HG03280 (cell line): ENCODE measurements around the gene PRKCE.
"Not testable (repeated sequence)": the region's sequence is repeated elsewhere in the genome, so short reads cannot be mapped to it uniquely, and the experiment has no call there.

ENCODE experiments used
- ATAC-seq: cut with Tn5 transposase; IDR thresholded peaks from one replicate; pipeline ENCODE4 v1.9.1; 2021; ENCODE audit warnings: mild to moderate bottlenecking, moderate library complexity; ENCODE audit not compliant: unreplicated experiment

Gene PRKCE

DNA sequence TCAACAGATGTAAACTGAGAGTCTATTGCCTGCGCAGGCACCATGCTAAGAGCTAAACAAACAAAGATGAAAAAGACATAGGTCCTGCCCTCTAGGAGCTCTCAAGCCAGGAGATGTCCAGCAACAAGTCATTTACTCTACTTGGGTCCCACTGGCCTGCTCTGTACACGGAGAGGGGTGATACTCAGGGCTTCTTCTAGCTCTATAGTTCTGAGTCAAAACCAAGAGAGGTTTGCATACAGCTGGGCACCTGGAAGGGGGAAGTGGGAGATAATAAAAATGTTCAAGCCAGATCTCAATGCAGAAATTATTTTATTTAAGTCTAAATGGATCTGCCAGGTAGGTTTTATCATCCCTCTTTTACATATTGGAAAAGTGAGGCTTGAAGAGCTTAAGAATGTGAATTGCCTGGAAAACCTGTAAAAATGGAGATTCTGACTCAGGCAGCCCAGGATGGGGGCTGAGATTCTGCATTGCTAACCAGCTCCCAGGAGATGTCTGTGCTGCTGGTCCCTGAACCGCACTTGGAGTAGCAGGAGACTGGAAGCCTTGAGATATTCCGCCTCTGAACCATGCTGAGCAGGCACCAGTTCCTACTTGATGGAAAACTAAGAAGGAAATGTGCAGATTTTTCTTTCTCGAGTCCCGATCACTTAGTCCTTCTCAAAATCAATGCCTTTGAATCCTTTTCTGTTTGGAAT is 201.1 kb downstream of the PRKCE start:
- ATAC-seq: no peak

DNA sequence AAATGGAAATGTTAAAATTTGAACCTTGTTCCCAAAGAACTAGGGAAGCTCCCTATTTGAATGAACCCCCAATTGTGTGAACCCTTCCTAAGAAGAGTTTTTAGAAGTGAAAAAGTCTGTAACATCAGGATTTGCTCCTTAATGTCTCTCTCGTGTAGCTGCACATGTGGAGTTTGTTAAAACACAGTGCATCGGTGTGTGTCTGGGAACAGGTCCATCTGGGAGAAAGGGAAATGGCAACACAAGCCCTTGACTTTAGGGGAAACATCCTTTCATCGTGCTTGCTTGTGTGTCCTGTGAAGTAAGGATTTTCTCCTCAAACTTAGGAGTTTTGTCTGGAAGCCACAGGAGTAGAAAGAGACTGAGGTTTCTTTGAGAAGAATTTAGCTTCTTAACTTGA is 203.9 kb downstream of the PRKCE start:
- no peak for ATAC-seq

DNA sequence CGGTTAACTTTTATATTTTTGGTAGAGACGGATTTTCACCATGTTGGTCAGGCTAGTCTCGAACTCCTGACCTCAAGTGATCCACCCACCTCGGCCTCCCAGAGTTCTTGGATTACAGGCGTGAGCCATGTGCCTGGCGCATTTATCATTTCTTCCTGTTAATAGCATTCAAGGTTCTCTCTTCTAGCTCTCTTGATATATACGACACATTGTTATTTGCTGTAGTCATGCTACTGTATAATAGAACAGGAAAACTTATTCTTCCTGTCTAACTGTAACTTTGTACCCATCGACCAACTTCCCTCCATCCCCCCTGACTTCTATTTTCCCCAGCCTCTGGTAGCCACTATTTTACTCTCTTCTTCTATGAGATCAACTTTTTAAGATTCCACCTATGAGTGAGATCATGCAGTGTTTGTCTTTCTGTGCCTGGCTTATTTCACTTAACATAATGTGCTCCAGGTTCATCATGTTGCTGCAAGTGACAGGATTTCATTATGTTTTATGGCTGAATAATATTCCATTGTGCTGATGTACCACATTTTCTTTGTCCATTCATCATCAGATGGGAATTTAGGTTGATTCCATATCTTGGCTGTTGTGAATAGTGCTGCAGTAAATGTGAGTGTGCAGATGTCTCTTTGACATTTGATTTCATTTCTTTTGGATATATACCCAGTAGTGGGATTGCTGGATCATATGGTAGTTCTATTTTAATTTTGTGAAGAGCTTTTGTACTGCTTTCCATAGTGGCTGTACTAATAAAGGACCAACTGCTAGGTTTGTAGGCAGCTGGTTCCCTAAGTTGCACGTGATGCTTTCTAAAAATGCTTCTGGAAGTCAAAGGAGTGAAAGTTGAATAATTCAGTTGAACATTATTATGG is 205.2 kb downstream of the PRKCE start:
- ATAC-seq: no peak

DNA sequence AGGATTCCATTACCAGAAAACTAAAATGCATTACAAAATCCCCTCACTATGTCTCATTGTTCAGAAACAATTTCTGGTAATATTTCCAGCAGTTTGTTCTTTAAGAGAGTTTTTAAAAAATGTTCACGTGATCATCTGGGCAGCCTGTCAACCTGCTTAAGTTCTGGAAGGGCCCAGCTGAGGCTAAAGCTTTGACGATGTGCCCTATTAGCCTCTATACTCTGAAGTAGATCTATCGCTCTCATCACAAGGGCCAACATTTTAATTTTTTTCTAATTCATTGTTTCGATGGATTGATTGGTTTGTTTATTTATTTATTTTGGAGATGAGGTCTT is 205.8 kb downstream of the PRKCE start:
- ATAC-seq: no peak

DNA sequence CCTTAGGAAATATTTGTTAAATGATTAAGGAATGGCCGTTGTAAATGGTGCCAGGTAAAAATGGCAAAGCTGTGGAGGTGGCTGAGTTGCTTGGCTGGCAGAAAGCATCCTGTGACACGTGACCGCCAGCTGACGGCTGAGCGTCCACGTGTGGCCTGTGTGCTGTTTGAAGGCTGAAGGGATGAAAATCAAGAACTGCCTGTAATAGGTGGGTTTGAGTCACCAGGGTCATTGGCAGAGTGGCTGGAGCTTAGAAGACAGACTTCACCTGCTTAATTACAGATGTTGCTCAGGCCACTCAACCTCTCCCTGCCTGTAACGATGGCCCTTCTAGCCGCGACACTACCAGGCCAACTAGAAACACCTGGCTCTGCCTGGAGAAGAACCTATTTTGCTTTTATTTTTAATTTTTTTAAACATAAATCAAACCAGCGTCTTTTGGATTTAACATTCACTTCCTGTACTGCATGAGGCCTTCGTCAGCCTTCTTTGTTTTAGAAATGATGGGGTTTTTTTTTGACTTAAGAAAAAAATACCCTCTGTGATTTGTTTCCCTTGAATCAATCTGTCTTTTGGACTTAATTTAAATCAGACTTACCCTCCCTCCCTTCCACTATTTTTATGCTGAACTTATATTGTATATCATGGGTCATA is 206.5 kb downstream of the PRKCE start:
- ATAC-seq: no peak

DNA sequence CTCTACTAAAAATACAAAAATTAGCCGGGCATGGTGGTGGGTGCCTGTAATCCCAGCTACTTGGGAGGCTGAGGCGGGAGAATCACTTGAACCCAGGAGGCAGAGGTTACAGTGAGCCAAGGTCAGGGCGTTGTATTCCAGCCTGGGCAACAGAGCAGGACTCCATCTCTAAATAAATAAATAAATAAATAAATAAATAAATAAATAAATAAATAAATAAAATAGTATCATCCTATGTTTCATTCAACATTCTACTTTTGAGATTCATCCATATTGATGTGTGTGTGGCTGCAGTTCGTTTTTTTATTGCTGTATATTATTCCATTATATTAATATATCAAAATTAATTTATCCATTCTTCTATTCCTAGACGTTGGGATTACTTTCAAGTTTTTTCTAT is 207.4 kb downstream of the PRKCE start:
- not testable (repeated sequence) for ATAC-seq

DNA sequence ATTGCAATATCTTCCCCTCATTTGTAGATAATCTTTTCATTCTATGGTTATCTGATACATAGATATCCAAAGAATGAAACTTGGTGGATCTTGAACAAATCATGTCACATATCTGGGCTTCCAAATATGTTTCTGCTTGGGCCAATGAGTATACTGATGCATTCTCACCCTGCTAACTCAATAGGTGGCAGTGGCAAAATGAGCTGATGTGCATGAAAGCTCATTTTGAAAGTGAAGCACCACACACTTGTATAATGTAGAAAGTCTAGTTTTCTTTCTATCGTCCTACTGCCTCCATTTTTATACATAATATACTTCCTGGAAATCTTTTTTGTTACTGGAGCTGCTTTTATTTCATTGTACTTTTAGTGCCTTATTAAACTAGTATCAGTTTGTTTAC is 208.2 kb downstream of the PRKCE start:
- no peak for ATAC-seq

DNA sequence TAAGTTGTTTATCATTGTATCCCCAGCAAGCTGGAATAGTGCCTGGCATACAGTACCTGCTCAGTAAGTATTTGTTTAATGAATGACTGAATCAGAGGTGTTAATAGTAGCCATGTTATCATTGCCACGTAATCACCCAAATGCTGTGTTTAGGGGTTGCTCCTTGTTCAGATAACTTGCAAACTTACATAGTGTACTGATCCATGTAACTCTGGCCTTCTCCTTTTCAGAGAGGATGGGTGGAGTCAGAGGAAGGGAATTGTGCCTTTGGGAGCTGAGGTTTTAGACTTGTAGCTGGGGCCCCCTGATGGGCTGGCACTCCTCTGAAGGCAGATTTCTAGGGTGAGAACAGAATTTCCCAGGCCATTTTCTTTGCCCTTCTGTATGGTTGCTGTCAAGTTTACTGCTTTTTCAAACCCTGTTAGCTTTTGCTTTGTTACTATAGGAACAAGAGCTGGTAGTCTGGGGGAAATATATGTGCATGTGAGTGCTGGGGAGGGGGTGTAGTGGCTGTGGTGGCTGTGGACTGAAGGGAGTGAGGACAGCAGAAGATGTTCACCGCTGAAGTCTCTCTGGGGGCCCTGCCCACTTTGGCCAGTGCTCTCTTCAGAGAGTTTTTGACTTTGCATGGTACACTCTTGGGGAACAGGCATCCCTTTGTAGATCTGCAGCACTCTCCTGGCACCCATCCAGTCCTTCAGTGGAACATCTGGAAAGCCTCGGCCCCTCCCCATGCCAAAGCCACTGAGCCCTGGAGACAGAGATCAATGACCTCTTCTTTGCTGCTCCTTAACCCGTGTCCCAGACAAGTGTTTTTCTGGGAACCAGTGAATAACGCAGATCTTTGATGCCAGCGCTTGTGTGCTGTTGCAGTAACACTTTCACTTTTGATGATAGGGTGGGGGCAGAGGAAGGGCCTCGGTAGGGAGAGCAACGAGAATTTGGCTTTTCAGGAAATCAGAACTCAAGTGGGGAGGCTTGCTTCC is 209.0 kb downstream of the PRKCE start:
- no peak for ATAC-seq

DNA sequence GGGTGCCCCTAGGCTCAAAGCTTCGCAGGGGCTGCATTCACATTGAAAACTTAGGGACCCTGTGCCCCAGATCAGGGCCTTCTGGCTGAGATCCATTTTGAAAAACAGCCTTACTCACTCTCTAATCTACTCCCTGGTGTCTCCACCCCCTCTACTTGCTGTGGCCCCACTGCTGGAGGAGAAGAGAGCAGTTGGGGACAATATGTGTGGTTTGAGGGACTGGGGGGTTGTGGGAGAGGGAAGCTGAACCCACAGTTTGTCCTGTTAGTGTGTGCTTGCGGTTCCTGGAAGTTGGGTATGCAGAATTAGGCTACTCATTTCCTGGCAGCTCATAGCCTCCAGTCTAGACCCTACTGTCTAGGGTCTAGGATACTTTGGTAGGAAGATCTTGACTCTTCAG is 211.4 kb downstream of the PRKCE start:
- ATAC-seq: no peak

DNA sequence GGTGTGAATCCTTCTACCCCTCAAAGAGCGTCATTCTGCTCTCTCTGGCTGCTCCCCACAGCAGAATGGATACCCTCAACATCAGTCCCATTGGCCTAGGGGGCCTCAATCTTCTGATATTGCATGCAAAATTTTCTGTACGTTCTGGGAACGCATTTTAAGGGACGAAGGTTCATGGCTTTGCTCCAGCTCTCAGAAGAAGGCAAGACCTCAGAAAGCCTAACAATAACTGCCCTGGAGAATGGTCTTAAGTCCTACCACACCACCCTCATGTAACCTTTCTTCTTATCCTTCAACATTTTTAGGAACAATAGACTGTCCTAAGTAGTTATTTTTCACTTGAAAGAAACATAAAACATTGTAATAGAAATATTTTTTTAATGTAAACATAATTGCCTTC is 212.6 kb downstream of the PRKCE start:
- ATAC-seq: no peak

DNA sequence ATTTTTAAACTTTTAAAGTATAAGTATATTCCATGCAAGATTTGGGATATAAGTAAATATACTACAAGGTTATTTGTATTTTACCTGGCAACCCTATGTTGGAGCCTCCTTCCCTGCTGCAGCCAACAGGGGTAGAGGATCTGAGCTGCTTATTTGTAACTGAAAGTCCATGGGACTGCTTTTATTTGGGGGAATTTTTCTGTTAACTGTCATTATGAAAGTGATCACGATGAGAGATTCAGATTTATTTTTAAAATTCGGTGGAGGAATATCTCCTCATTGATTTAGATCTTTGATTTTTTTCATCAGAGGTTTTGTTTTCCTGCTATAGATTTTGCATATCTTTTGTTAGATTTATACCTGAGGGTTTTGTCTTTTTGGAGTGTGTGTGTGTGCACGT is 215.9 kb downstream of the PRKCE start:
- ATAC-seq: no peak

DNA sequence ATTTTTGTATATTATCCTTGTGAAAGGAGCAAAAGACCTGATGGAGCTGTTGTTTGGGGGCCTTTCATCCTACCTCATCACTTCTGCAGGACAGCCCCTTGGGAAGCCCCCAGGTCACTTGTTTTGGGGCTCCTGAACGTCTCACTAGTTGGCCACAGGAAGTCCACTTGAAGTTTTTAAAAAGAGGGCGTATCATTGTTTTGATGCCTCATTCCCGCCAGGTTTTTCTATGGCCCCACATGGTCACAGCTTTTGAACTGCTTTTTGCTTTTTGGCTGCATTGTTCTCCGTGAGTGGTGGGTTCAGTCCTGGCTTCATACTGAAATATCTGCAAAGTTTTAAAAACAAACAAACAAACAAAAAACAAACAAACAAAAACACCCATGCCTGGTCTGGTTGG is 216.3 kb downstream of the PRKCE start:
- no peak for ATAC-seq

DNA sequence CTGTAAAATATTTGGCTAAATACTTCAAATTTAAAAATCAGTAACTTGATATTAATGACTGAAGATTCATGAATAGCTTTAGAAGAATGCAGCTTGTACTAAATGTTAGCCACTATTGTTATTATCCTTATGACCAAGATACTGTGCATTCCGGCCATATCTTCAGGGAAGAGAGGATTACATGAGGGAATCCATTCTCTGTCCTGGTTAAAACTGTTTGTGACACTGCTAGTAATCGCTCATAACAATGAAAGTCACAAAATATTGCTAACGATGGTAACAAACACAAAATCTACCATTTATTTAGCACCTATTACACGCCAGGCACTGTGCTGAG is 217.7 kb downstream of the PRKCE start:
- no peak for ATAC-seq

DNA sequence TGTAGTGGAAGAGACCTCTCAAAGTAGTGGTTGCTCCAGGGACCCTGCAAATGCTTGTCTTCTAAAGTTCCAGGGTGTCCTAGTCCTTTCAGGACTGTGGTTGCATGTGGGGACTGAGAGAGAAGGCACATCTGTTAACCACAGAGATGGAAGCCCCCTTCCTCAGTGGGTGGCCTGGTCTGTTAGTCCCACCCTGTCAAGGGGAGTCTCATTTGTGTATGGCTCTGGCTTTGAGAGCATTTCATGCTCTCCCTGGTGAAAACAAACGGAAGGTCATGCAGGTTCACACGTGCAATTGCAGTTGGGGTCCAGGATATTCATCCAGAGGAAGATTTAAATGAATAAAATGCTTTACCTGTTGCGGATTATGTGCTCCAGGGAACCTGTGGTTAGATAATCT is 219.6 kb downstream of the PRKCE start:
- no peak for ATAC-seq

DNA sequence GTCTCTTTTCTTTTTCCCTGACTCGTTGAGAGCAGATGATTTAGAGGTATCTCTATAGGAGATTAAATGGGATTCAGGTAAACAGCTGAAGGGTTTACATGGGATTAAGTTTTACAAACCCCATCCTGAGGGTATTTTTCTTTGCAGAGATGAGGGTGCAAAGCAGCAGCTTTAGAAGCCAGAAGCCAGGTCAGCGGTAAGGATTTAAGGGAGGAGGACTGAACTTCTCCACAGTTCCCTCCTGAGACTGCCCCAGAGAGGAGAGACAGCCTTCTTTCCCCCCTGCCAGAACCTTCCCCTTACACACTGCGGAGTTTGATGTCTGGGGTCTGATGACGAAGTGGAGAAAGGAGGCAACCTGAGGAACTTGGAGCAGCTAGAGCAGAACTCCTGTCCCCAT is 220.1 kb downstream of the PRKCE start:
- no peak for ATAC-seq

DNA sequence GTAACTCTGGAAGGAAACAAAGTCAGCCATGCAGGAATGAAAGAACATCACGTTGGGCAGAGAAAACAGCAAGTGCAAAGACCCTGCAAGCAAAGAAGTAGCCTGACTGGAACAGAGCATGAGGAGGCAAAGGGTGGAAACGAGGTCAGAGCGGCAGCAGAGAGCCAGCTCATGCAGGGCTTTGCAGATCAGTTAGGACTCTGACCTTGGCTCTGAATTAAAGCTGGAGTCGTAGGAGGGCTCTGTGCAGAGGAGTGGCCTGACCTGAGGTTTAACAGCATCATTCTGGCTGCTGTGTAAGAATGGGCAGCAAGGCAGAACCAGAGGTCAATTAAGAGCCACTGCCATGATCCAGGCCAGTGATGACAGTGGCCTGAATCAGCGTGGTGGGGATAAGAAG is 220.7 kb downstream of the PRKCE start:
- ATAC-seq: no peak

DNA sequence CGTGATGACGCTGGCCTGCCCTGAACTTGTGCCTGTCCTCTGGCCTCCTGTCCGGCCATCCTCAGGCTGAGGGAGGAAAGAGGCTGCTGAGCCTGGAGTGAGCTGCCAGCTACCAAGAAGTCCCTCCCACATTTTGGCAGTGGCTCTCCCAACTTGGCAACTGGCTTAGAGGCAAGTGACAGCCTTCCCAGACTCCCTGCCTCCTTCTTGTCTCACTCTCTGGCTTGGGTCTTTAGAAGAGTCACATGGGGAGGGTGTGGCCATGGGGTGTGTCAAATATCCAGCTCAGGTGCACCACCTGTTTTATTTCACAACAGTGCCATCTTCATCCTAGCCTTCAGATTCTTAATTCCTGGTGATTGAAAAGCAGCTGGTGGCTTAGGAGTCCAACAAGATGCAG is 222.9 kb downstream of the PRKCE start:
- ATAC-seq: no peak

DNA sequence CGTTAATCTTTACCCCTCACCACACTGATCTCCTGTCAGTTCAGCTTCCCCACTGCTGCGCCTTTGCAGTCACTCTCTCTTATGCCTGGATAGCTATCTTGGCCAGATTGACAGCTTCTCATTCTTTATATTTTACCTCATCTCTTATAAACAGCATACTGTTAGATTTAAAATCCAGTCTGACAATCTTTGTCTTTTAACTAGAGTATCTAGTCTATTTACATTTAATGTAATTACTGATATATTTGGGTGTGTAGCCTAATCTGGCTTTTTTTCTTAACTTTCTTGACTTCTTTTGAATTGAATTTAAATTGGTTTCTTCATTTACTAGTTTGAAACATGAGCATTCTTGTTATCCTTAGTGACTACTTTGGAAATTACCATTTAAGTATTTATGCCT is 225.1 kb downstream of the PRKCE start:
- no peak for ATAC-seq

DNA sequence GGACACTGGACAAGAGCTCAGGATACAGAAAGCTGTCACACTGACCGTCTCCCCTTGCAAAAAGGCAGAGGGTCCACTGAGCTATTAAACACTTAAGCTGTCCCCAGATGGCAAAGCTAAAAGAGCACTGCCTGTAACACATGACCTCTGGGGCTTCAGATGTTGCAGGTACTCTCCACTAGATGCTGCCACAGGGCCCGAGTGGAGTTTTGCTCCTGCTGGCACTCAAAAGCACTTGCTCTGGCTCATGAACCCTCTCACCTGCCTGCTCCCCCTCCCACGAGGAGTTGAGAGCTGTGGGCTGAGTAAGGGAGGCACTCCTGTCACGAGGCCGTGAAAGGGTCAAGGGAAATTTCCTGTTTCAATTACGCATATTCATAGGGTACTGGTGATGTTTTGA is 227.9 kb downstream of the PRKCE start:
- ATAC-seq: no peak

DNA sequence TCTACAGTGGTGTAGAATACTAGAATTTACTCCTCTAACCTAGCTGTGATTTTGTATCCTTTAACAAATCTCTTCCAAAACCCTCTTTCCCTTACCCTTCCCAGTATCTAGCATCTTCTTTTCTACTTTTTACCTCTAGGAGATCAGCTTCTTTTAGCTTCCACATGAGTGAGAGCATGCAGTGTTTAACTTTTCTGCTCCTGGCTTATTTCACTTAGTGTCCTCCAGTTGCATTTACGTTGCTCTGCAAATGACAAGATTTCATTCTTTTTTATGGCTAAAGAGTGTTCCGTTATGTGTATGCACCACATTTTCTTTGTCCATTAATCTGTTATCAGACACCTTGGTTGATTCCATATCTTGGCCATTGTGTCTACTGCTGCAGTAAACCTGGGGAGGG is 228.5 kb downstream of the PRKCE start:
- ATAC-seq: no peak

DNA sequence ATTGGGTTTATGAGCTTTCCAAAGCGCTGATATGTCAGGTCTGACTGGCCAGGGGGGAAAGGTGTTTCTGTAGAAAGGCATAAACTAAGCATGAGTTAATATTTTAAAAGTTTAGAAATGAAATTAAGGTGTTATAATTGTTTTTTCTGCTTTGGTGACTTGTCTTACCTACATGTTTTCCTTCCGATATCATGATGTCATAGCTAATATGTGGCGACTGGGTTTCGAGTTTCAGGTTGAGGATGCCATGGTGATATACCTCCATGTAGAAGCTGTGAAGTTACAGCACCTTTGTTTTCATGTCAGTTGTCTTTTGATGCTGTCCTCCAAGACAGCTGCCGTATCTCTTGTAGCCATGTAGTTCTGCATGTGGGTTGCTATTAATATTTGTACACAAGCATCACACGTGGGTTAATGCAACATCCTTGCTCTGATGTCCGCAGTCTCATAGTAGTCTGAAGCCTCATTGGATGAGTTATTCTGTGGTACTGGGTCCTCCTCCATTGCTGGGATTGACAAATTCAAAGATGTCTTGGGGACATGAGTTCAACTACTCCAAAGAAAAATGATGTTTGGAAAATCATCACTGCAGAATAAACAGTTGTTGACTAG is 230.6 kb downstream of the PRKCE start:
- no peak for ATAC-seq
